Transverse colon (tissue), 4 donors: Measurements from ENCODE around the gene GMEB2. TPM values are rescaled to one million over a fixed set of nuclear protein-coding genes. Genes with fewer than 3 reads are reported as not detected.

ENCODE experiments used
- DNase-seq: peaks from one replicate; pipeline ENCODE4 v3.0.0-alpha.2; 2019
- H3K27ac ChIP-seq, 4 donors: fragments of 200-600 bp; sonication (generic); 2 replicates each; pipeline ENCODE4 v1.5.1; 2016 to 2018; ENCODE audit warnings: inconsistent platforms in 4 of 4
- H3K27me3 ChIP-seq: fragments of 200-600 bp; sonication (generic); 2 replicates; pipeline ENCODE4 v1.5.1; 2017; ENCODE audit warnings: inconsistent platforms
- H3K36me3 ChIP-seq, 4 donors: fragments of 200-600 bp; sonication (generic); 2 replicates each; pipeline ENCODE4 v1.5.1; 2017 to 2019; ENCODE audit warnings: inconsistent platforms in 4 of 4
- H3K4me1 ChIP-seq, 4 donors: fragments of 200-600 bp; sonication (generic); 2 replicates each; pipeline ENCODE4 v1.5.1; 2017 to 2020; ENCODE audit warnings: inconsistent platforms in 4 of 4
- H3K4me3 ChIP-seq, 4 donors: fragments of 200-600 bp; sonication (generic); 1 replicate in 1 of 4; 2 replicates in 3 of 4; pipeline versions ENCODE4 v1.5.1 to v1.6.1; 2017 to 2019; ENCODE audit warnings: inconsistent platforms in 4 of 4
- H3K9me3 ChIP-seq, 2 donors: fragments of 200-600 bp; sonication (generic); 2 replicates each; pipeline ENCODE4 v1.5.1; 2017 to 2019; ENCODE audit warnings: inconsistent platforms in 2 of 2
- CTCF ChIP-seq, 5 experiments: fragments of 200-600 bp in 3 of 5; fragments of 450-650 bp in 2 of 5; sonication (generic) in 3 of 5; IDR thresholded peaks; 1 replicate in 2 of 5; 2 replicates in 3 of 5; pipeline ENCODE4 v1.5.1; 2016 to 2017; ENCODE audit warnings: antibody characterized with exemption in 5 of 5, inconsistent platforms in 3 of 5, mild to moderate bottlenecking in 2 of 5, moderate library complexity in 1 of 5
- EP300 ChIP-seq: sonication (generic); formaldehyde crosslinking; IDR thresholded peaks from one replicate; pipeline ENCODE4 v1.6.1; 2017; ENCODE audit warnings: antibody characterized with exemption, low read depth
- POLR2A ChIP-seq: fragments of 450-650 bp; IDR thresholded peaks from one replicate; pipeline ENCODE4 v1.6.1; 2016; ENCODE audit warnings: antibody characterized with exemption, mild to moderate bottlenecking, moderate library complexity
- POLR2AphosphoS5 ChIP-seq, 3 donors: sonication (generic); formaldehyde crosslinking; IDR thresholded peaks; one replicate each; pipeline ENCODE4 v1.6.1; 2016; ENCODE audit warnings: antibody characterized with exemption in 3 of 3
- WGBS, 2 donors: methylation state at CpG; one replicate each; pipeline ENCODE4 v1.1.5; 2018; ENCODE audit warnings: low coverage in 1 of 2; 5-methylcytosine and 5-hydroxymethylcytosine counted together
- in situ Hi-C, 4 donors: fragments of 200-750 bp; cut with MboI; loops; one replicate each; pipeline versions ENCODE4 v1.15.0 to v1.15.1; 2017; ENCODE audit warnings: low sequenced_read_pairs in 3 of 4, low pct_ligation_motif_present in 1 of 4, low pct_unique_long_range_greater_than_20kb in 1 of 4
- intact Hi-C: fragments of 100-400 bp; cut with DNase I; formaldehyde crosslinking; loops from one replicate; pipeline ENCODE4 v1.15.1; 2023; ENCODE audit warnings: low total_unique reads
- total RNA-seq, 4 donors: library from RNA; depleted of rRNA; stranded (reverse); fragments of >200 nt; gene quantifications; one replicate each; pipeline ENCODE4 v1.1.0, GENCODE V29; 2016

The GMEB2 gene
- total RNA-seq, 4 donors from 2014 or later: 9.0 to 20.3 (median 13.5) TPM

- DNase-seq: no peak
- no peak overlapping the region for H3K4me3 ChIP-seq
- peaks cover 0 to 14% (median 5%) of the 10 kb centered on the region in 4 donors for H3K36me3 ChIP-seq
- H3K4me1 ChIP-seq: peaks cover 0 to 18% (median 10%) of the 10 kb centered on the region in 4 donors
- intact Hi-C loops: no loop called here
- no peak for TF ChIP-seq EP300
- no peak for TF ChIP-seq POLR2AphosphoS5 (IDR thresholded peaks at IDR 0.05)
- TF ChIP-seq CTCF (IDR thresholded peaks at IDR 0.05): no peak
- no peak for TF ChIP-seq POLR2A
- H3K27ac ChIP-seq: no peak overlapping the region
- H3K9me3 ChIP-seq: no peaks in the 10 kb centered on the region
- in situ Hi-C loops: no loop called here
- WGBS, 2 donors: 93% methylated on average over 14 of the region's 19 CpGs; no CpG with 5 or more reads in 1 of the 2 donors
- peaks cover 16% of the 10 kb centered on the region for H3K27me3 ChIP-seq
These were observed 69.4 kb downstream of the GMEB2 start for GRCh38 chr20:63557481-63557891.

GRCh38 chr20:63556873-63557478 lies 69.9 kb downstream of the GMEB2 start:
- intact Hi-C loops: no loop called here
- no peak for DNase-seq
- TF ChIP-seq POLR2AphosphoS5 (IDR thresholded peaks at IDR 0.05) (no peak), POLR2A (no peak), CTCF (IDR thresholded peaks at IDR 0.05) (no peak), EP300 (no peak)
- Histone ChIP-seq H3K27me3 (peaks cover 16% of the 10 kb centered on the region), H3K4me1 (peaks cover 0 to 18% (median 10%) of the 10 kb centered on the region in 4 donors), H3K36me3 (peaks cover 0 to 10% (median 3%) of the 10 kb centered on the region in 4 donors), H3K9me3 (no peaks in the 10 kb centered on the region), H3K27ac (no peak overlapping the region), H3K4me3 (no peak overlapping the region)
- 78% methylated on average over 23 of the region's 23 CpGs; no CpG with 5 or more reads in 1 of the 2 donors for WGBS, 2 donors
- in situ Hi-C loops: no loop called here

- H3K4me3 ChIP-seq: no peak overlapping the region
- TF ChIP-seq CTCF (IDR thresholded peaks at IDR 0.05) (no peak), POLR2AphosphoS5 (IDR thresholded peaks at IDR 0.05) (no peak)
- in situ Hi-C loops (no loop called here), intact Hi-C loops (no loop called here)
- no peak for DNase-seq
- H3K27me3 ChIP-seq: peaks cover 20% of the 10 kb centered on the region
- no peak overlapping the region for H3K27ac ChIP-seq
- no peaks in the 10 kb centered on the region for H3K9me3 ChIP-seq
- H3K36me3 ChIP-seq: peaks cover 0 to 9% (median 3%) of the 10 kb centered on the region in 4 donors
- peaks cover 0 to 18% (median 10%) of the 10 kb centered on the region in 4 donors for H3K4me1 ChIP-seq
- WGBS, 2 donors: 81% methylated on average over 30 of the region's 45 CpGs; no CpG with 5 or more reads in 1 of the 2 donors
These were observed 71.1 kb downstream of the GMEB2 start for GRCh38 chr20:63555661-63556381.

DNA sequence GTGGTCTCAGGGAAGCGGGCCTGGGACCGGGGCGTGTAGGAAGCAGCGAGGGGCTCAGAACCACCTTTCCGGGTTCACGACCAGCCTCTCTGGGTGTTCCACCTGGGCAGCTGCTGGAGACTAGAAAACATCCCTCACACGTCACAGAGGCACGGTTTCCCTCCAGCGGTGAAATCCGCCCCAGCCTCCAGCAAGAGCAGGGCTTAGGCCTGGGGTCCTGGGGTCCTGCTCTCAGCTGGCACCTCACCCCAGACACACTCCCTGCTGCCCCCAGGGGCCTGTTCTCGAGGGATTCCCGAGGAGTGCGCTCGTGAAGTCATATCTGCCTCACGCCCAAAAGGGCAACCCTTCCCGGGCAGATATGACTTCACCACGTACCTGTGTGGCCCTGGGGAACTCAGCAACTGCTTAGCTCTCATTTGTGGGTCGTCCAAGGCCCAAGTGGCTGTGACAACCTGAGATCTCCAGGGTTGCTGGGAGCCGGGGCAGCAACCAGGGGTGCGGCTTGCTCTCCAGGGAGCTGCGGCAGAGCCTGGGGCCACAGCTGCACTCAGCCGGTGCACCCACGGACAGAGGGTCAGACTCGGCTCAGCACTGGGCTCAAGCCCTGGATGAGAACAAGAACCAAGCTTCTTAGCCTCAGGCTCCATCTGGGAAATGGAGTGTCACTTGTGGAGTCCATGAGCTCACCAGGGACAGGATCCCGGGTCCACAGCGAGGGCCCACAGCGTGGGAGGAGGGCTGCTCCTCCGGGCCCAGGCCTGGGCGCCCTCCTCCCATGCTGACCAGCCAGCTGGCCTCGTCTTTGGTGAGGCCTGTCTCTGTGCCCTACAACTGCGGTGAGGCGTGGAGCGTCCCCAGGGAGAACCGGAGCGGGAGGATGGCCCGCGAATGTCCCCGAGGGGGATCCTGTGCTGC lies 72.3 kb downstream of the GMEB2 start:
- no peak overlapping the region for H3K27ac ChIP-seq
- in situ Hi-C loops (no loop called here), intact Hi-C loops (no loop called here)
- no peak for TF ChIP-seq EP300
- no peak for TF ChIP-seq POLR2AphosphoS5 (IDR thresholded peaks at IDR 0.05)
- TF ChIP-seq CTCF (IDR thresholded peaks at IDR 0.05): no peak
- TF ChIP-seq POLR2A: no peak
- peak overlapping the region in 2 of 4 donors; percentile 47 to 66 for H3K4me3 ChIP-seq
- DNase-seq: no peak
- H3K27me3 ChIP-seq: peaks cover 32% of the 10 kb centered on the region
- no peaks in the 10 kb centered on the region for H3K9me3 ChIP-seq
- 59% methylated on average over 37 of the region's 38 CpGs; no CpG with 5 or more reads in 1 of the 2 donors for WGBS, 2 donors
- H3K36me3 ChIP-seq: no peaks in the 10 kb centered on the region
- H3K4me1 ChIP-seq: peaks cover 0 to 18% (median 10%) of the 10 kb centered on the region in 4 donors
